Measurements from ENCODE around the gene KCTD14.

DNA sequence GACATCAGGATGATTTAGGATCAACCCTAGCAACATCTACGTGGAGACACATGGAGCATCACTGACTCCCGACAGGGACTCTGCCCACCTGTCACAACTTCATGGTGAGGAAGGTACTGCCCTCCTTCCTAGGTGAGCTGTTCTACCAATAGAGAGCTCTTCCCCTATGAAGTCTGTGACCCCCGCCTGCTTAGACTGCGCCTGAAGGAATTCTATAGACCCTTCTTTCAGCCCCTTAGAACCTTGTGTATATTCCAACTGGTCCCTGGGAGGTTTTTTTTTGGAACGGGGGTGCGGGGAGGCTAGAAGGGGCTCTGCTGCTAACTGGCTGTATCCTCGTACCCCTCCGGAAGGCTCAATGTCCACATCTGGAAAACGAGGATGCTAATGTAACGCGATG is 29.2 kb downstream of the KCTD14 start:
- no peak for TF ChIP-seq POLR2AphosphoS5 (IDR thresholded peaks at IDR 0.05; ENCODE audit: low read depth, low read length)
- TF ChIP-seq TAF1 (IDR thresholded peaks at IDR 0.05; ENCODE audit: borderline replicate concordance, insufficient read depth, low read length) = no peak
- TF ChIP-seq SIN3A (IDR thresholded peaks at IDR 0.05; ENCODE audit: borderline replicate concordance, insufficient read depth, low read length) = no peak
- TF ChIP-seq REST (IDR thresholded peaks at IDR 0.05; ENCODE audit: insufficient read depth in 1 of 2, low read depth in 2 of 2, low read length in 2 of 2) = no peak
